DOHH2 (cell line): ENCODE data around the gene RASGRP4.

ENCODE experiments used
- H3F3A ChIP-seq: fragments of 200-600 bp; sonication (generic), shearing (Covaris generic); 2 replicates; pipeline ENCODE4 v1.6.0; 2016; ENCODE audit warnings: antibody characterized with exemption, mild to moderate bottlenecking; ENCODE audit not compliant: control insufficient read depth, insufficient read depth
- H3K27ac ChIP-seq: fragments of 200-600 bp; sonication (generic); 2 replicates; pipeline ENCODE4 v1.5.1; 2014; ENCODE audit warnings: low read depth, mild to moderate bottlenecking, low read length, moderate library complexity
- H3K27me3 ChIP-seq: fragments of 200-600 bp; sonication (generic); 2 replicates; pipeline ENCODE4 v1.6.1; 2014; ENCODE audit warnings: mild to moderate bottlenecking, low read length, mixed read lengths; ENCODE audit not compliant: control insufficient read depth
- H3K36me3 ChIP-seq: fragments of 200-600 bp; sonication (generic); 2 replicates; pipeline ENCODE4 v1.6.1; 2014; ENCODE audit warnings: mild to moderate bottlenecking, low read length, moderate library complexity, mixed read lengths; ENCODE audit not compliant: control insufficient read depth
- H3K4me1 ChIP-seq: fragments of 200-600 bp; sonication (generic); 2 replicates; pipeline ENCODE4 v1.6.1; 2014; ENCODE audit warnings: mild to moderate bottlenecking, low read length, mixed read lengths; ENCODE audit not compliant: control insufficient read depth
- H3K4me2 ChIP-seq: fragments of 200-600 bp; sonication (generic); 2 replicates; pipeline ENCODE4 v1.6.0; 2014; ENCODE audit warnings: mild to moderate bottlenecking, low read length, moderate library complexity
- H3K4me3 ChIP-seq: fragments of 200-600 bp; sonication (generic); 2 replicates; pipeline ENCODE4 v1.5.1; 2014; ENCODE audit warnings: mild to moderate bottlenecking, low read length, mixed read lengths
- H3K79me2 ChIP-seq: fragments of 200-600 bp; sonication (generic); 2 replicates; pipeline ENCODE4 v1.6.1; 2014; ENCODE audit warnings: mild to moderate bottlenecking, low read length, mixed read lengths; ENCODE audit not compliant: control insufficient read depth
- H3K9me2 ChIP-seq: fragments of 200-600 bp; sonication (generic); replicated peaks from 2 replicates; pipeline ENCODE4 v1.6.1; 2014; ENCODE audit warnings: mild to moderate bottlenecking, low read length, mixed read lengths; ENCODE audit not compliant: control insufficient read depth
- H3K9me3 ChIP-seq: fragments of 200-600 bp; sonication (generic); 2 replicates; pipeline ENCODE4 v1.6.1; 2014; ENCODE audit warnings: antibody characterized with exemption, low read length, mixed read lengths; ENCODE audit not compliant: control insufficient read depth, insufficient read depth
- H4K20me1 ChIP-seq: fragments of 200-600 bp; sonication (generic); 2 replicates; pipeline ENCODE4 v1.6.0; 2014; ENCODE audit warnings: low read depth, mild to moderate bottlenecking, antibody characterized with exemption, low read length, moderate library complexity; ENCODE audit not compliant: control insufficient read depth, insufficient read depth
- EZH2phosphoT487 ChIP-seq: fragments of 200-600 bp; sonication (generic); IDR thresholded peaks from 2 replicates; pipeline ENCODE4 v1.6.1; 2017; ENCODE audit warnings: borderline replicate concordance, mild to moderate bottlenecking, antibody characterized with exemption, low read length, moderate library complexity, mixed read lengths
- TF ChIP-seq, protein P1 (sequence below): fragments of 200-600 bp; sonication (generic); IDR thresholded peaks from one replicate; pipeline ENCODE4 v1.5.1; 2014; ENCODE audit warnings: antibody characterized with exemption, mild to moderate bottlenecking, low read depth, low read length; ENCODE audit not compliant: poor library complexity, severe bottlenecking

RASGRP4 gene

DNA sequence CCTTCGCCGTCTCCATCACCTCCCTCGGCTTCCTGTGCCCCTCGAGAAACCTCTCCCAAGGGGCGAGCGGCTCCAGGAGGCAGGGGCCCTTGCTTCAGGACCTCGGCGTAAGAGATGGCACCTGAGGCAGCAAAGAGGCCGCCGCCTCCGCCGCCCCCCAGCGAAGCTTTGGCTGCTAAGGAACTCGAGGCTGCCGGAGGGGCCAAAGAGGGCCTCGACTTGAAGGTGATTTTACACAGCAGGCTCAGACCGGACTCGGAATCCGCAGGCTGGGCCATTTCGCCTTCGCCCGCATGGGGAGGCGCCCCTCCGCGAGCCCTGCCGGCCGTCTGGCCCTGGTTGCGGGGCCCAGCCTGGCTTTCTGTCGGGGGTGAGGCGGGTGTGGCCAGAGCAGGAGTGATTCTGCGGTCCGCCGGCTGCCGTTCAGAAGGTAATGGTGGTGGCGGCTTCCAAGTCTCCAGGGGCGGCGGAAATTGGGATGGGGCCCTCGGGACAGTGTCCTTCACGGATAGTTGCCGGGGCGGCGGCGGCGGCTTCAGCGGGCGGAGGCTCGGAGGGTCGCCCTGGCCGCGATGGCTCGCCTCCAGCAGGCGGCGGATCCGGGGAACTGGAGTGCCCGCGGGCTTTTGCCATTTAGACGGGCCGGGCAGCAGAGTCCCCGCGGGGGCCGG is 39.6 kb downstream of the RASGRP4 start:
- Histone ChIP-seq H3K27me3 (peaks cover 37% of the 10 kb centered on the region), H3K9me3 (no peaks in the 10 kb centered on the region), H3K9me2 (no peaks in the 10 kb centered on the region), H3K79me2 (no peaks in the 10 kb centered on the region), H3F3A (no peaks in the 10 kb centered on the region; the same call in 1 of the 2 replicates), H3K4me2 (peak overlapping the region; percentile 95), H4K20me1 (0 out of 2 replicates have a peak, but pooled peaks cover 4% of the 10 kb centered on the region), H3K36me3 (peaks cover 18% of the 10 kb centered on the region), H3K4me3 (no peak overlapping the region), H3K4me1 (peaks cover 25% of the 10 kb centered on the region), H3K27ac (no peak overlapping the region)
- no peak for TF ChIP-seq EZH2phosphoT487
- TF ChIP-seq, protein P1, sequence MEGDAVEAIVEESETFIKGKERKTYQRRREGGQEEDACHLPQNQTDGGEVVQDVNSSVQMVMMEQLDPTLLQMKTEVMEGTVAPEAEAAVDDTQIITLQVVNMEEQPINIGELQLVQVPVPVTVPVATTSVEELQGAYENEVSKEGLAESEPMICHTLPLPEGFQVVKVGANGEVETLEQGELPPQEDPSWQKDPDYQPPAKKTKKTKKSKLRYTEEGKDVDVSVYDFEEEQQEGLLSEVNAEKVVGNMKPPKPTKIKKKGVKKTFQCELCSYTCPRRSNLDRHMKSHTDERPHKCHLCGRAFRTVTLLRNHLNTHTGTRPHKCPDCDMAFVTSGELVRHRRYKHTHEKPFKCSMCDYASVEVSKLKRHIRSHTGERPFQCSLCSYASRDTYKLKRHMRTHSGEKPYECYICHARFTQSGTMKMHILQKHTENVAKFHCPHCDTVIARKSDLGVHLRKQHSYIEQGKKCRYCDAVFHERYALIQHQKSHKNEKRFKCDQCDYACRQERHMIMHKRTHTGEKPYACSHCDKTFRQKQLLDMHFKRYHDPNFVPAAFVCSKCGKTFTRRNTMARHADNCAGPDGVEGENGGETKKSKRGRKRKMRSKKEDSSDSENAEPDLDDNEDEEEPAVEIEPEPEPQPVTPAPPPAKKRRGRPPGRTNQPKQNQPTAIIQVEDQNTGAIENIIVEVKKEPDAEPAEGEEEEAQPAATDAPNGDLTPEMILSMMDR: no peak

DNA sequence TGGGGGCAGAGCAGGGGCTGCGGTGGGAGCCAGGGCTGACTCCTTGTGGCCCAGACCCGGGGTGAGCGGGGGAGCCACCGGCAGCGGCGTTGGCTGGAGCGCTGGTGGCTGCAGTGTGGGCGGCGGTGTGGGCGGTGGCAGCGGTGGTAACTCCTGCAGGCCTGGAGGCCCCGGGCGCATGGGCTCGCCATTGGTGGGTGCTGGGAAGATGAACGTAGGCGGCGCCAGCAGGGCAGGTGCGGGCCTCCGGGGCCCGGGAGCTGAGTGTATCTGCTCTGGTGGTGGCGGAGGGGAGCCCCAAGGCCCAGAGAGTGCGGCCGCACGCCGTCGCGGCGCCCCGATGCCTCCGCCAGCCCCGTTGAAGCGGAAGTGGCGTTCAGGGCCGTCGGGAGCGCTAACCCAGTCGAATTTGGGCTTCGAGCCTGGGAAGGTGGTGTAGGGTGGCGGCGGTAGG is 40.2 kb downstream of the RASGRP4 start:
- H3K4me3 ChIP-seq: no peak overlapping the region
- H3K4me2 ChIP-seq: no peak overlapping the region
- TF ChIP-seq EZH2phosphoT487: no peak
- TF ChIP-seq, protein P1: no peak

DNA sequence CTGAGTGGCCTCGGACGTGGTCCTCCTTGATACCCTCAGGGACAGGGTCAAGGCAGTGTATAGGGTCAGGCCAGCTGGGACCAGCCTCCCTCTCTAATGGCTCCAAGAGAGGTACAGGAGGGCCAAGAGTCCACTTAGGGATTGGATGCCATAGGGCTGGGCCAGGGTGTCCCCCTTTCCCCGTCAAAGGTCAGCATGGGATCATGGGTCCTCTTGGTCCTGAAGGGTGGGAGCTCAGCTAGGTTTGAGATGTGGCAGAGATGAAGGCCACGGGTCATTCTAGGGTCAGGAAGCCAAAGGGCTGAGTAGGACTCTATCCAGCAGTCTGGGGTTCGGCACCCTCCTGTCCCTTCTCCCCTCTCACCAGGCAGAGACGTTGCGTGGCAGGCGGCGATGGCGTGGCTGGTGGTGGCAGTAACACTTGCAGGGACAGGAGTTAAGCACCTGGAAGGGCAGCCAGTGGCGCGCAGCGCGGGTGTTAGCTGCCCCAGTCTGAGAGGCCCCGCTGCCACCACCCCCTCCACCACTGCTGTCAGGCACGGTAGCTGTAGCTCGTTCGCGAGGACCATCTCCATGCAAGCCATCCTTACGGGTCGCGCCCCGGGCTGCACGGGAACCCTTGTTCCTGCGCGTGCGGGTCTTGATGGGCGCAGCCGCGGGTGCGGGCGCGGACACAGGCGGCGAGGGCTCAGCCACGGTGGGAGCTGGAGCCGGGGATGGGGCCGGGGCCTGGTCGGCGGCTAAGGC is 40.8 kb downstream of the RASGRP4 start:
- Histone ChIP-seq H3K27ac (no peak overlapping the region), H3K9me2 (no peaks in the 10 kb centered on the region)

More for the DNA sequence above, 40.2 kb downstream of the RASGRP4 start:
- H3F3A ChIP-seq: no peaks in the 10 kb centered on the region; the same call in 1 of the 2 replicates
- peaks cover 31% of the 10 kb centered on the region for H3K27me3 ChIP-seq
- H3K9me3 ChIP-seq: no peaks in the 10 kb centered on the region
- no peaks in the 10 kb centered on the region for H3K9me2 ChIP-seq
- H3K27ac ChIP-seq: no peak overlapping the region
- H3K4me1 ChIP-seq: peaks cover 25% of the 10 kb centered on the region
- H3K79me2 ChIP-seq: no peaks in the 10 kb centered on the region
- H3K36me3 ChIP-seq: peaks cover 24% of the 10 kb centered on the region
- H4K20me1 ChIP-seq: 0 out of 2 replicates have a peak, but pooled peaks cover 4% of the 10 kb centered on the region

More for the DNA sequence above, 40.8 kb downstream of the RASGRP4 start:
- Histone ChIP-seq H3K27me3 (peaks cover 25% of the 10 kb centered on the region), H3K4me3 (no peak overlapping the region), H3K79me2 (no peaks in the 10 kb centered on the region), H3K36me3 (peaks cover 29% of the 10 kb centered on the region), H4K20me1 (0 out of 2 replicates have a peak, but pooled peaks cover 4% of the 10 kb centered on the region), H3K9me3 (no peaks in the 10 kb centered on the region), H3F3A (no peaks in the 10 kb centered on the region; the same call in 1 of the 2 replicates), H3K4me1 (peaks cover 25% of the 10 kb centered on the region), H3K4me2 (no peak overlapping the region)
- TF ChIP-seq, protein P1: no peak
- no peak for TF ChIP-seq EZH2phosphoT487
